KMS-11 (cell line): ENCODE data around the gene PLVAP.

ENCODE experiments used
- H2AFZ ChIP-seq: fragments of 200-600 bp; sonication (generic); 2 replicates; pipeline ENCODE4 v1.6.1; 2016; ENCODE audit warnings: antibody characterized with exemption, mixed run types, low read depth
- H3K27ac ChIP-seq: fragments of 200-600 bp; sonication (generic); 2 replicates; pipeline ENCODE4 v1.6.1; 2016; ENCODE audit warnings: mild to moderate bottlenecking, mixed run types
- H3K27me3 ChIP-seq: fragments of 200-600 bp; sonication (generic); 2 replicates; pipeline ENCODE4 v1.6.1; 2017; ENCODE audit warnings: mild to moderate bottlenecking, low read depth, mixed run types, moderate library complexity; ENCODE audit not compliant: insufficient read depth
- H3K36me3 ChIP-seq: fragments of 200-600 bp; sonication (generic); 2 replicates; pipeline ENCODE4 v1.6.1; 2017; ENCODE audit warnings: mild to moderate bottlenecking, mixed run types; ENCODE audit not compliant: insufficient read depth
- H3K4me1 ChIP-seq: fragments of 200-600 bp; sonication (generic); 2 replicates; pipeline ENCODE4 v1.6.1; 2016; ENCODE audit warnings: mild to moderate bottlenecking, low read depth, mixed run types; ENCODE audit not compliant: poor library complexity, severe bottlenecking
- H3K4me2 ChIP-seq: fragments of 200-600 bp; sonication (generic); 2 replicates; pipeline ENCODE4 v1.7.0; 2016; ENCODE audit warnings: mild to moderate bottlenecking, mixed run types
- H3K4me3 ChIP-seq: fragments of 200-600 bp; sonication (generic); IDR thresholded peaks from 2 replicates; pipeline ENCODE4 v1.6.1; 2017; ENCODE audit warnings: low read depth, low read length, mixed read lengths; ENCODE audit not compliant: insufficient read depth
- H3K79me2 ChIP-seq: fragments of 200-600 bp; sonication (generic); 2 replicates; pipeline ENCODE4 v1.6.1; 2016; ENCODE audit warnings: low read depth, mixed run types; ENCODE audit not compliant: insufficient read depth
- H3K9ac ChIP-seq: fragments of 200-600 bp; sonication (generic); 2 replicates; pipeline ENCODE4 v1.6.1; 2016; ENCODE audit warnings: mild to moderate bottlenecking, mixed run types
- H4K20me1 ChIP-seq: fragments of 200-600 bp; sonication (generic); 2 replicates; pipeline ENCODE4 v1.6.1; 2016; ENCODE audit warnings: mild to moderate bottlenecking, mixed run types; ENCODE audit not compliant: insufficient read depth
- CTCF ChIP-seq: fragments of 200-600 bp; sonication (generic); conservative IDR thresholded peaks from 2 replicates; pipeline ENCODE4 v1.6.1; 2017; ENCODE audit warnings: low read depth, mild to moderate bottlenecking, antibody characterized with exemption, low read length, moderate library complexity, mixed read lengths

PLVAP gene

GRCh38 chr19:17332360-17332676 lies 44.8 kb downstream of the PLVAP start:
- Histone ChIP-seq H3K4me3 (no peak overlapping the region), H3K27me3 (no peaks in the 10 kb centered on the region), H3K27ac (no peak overlapping the region), H3K36me3 (no peaks in the 10 kb centered on the region), H4K20me1 (no peaks in the 10 kb centered on the region), H3K9ac (no peak overlapping the region), H2AFZ (no peak overlapping the region), H3K4me1 (peaks cover 19% of the 10 kb centered on the region), H3K79me2 (no peaks in the 10 kb centered on the region), H3K4me2 (no peak overlapping the region)
- no peak for TF ChIP-seq CTCF

- Histone ChIP-seq H3K36me3 (no peaks in the 10 kb centered on the region), H3K27ac (no peak overlapping the region), H3K4me1 (peaks cover 18% of the 10 kb centered on the region), H3K27me3 (no peaks in the 10 kb centered on the region), H3K4me3 (no peak overlapping the region), H4K20me1 (no peaks in the 10 kb centered on the region), H3K4me2 (no peak overlapping the region), H3K79me2 (no peaks in the 10 kb centered on the region), H2AFZ (no peak overlapping the region), H3K9ac (no peak overlapping the region)
- TF ChIP-seq CTCF, result no peak
Measured at GRCh38 chr19:17331045-17331558, 46.0 kb downstream of the PLVAP start.

- H3K27me3 ChIP-seq, result no peaks in the 10 kb centered on the region
- H2AFZ ChIP-seq, result no peak overlapping the region
- H3K4me1 ChIP-seq, result peaks cover 11% of the 10 kb centered on the region
- H3K79me2 ChIP-seq, result no peaks in the 10 kb centered on the region
- H3K9ac ChIP-seq, result no peak overlapping the region
- H4K20me1 ChIP-seq, result no peaks in the 10 kb centered on the region
- H3K36me3 ChIP-seq, result no peaks in the 10 kb centered on the region
- H3K4me3 ChIP-seq, result no peak overlapping the region
- TF ChIP-seq CTCF, result no peak
- H3K4me2 ChIP-seq, result no peak overlapping the region
- H3K27ac ChIP-seq, result no peak overlapping the region
Measured at GRCh38 chr19:17330262-17331044, 46.7 kb downstream of the PLVAP start.

- no peaks in the 10 kb centered on the region for H3K27me3 ChIP-seq
- no peaks in the 10 kb centered on the region for H3K79me2 ChIP-seq
- no peak overlapping the region for H3K4me2 ChIP-seq
- peaks cover 5% of the 10 kb centered on the region for H3K4me1 ChIP-seq
- H3K4me3 ChIP-seq, result no peak overlapping the region
- H3K36me3 ChIP-seq, result no peaks in the 10 kb centered on the region
- no peak for TF ChIP-seq CTCF
- no peaks in the 10 kb centered on the region for H4K20me1 ChIP-seq
- H3K9ac ChIP-seq, result no peak overlapping the region
- no peak overlapping the region for H2AFZ ChIP-seq
- H3K27ac ChIP-seq, result no peak overlapping the region
Measured at GRCh38 chr19:17329366-17330261, 47.5 kb downstream of the PLVAP start.
